Fibroblast of lung (primary cell): ENCODE results near the gene WDR33. TPM values are rescaled to one million over a fixed set of nuclear protein-coding genes. Genes with fewer than 3 reads are reported as not detected.

Experiments used
- DNase-seq, 2 donors: peaks; one replicate each; pipeline versions ENCODE4 v3.0.0 to v3.0.0-alpha.2; 2010; ENCODE audit warnings: low read depth in 2 of 2
- H2AFZ ChIP-seq: 2 replicates; pipeline ENCODE4 v1.5.1; 2012; ENCODE audit warnings: low read length, control low read depth, inconsistent platforms
- H3K27ac ChIP-seq: 2 replicates; pipeline ENCODE4 v1.5.1; 2011; ENCODE audit warnings: low read length, control low read depth; ENCODE audit not compliant: insufficient read depth
- H3K27me3 ChIP-seq: 2 replicates; pipeline ENCODE4 v1.5.1; 2011; ENCODE audit warnings: mild to moderate bottlenecking, low read length; ENCODE audit not compliant: control insufficient read depth, insufficient read depth
- H3K36me3 ChIP-seq: 2 replicates; pipeline ENCODE4 v1.5.1; 2011; ENCODE audit warnings: low read length; ENCODE audit not compliant: control insufficient read depth, insufficient read depth
- H3K4me1 ChIP-seq: 2 replicates; pipeline ENCODE4 v1.5.1; 2011; ENCODE audit warnings: low read length; ENCODE audit not compliant: control insufficient read depth, insufficient read depth; ENCODE audit errors: extremely low read depth
- H3K4me2 ChIP-seq: 2 replicates; pipeline ENCODE4 v1.5.1; 2011; ENCODE audit warnings: low read length, control low read depth; ENCODE audit not compliant: insufficient read depth; ENCODE audit errors: extremely low read depth
- H3K4me3 ChIP-seq, 4 experiments: fragments of 200-600 bp in 1 of 4; sonication (generic) in 1 of 4; replicated peaks in 1 of 4; 2 replicates each; pipeline ENCODE4 v1.5.1; 2011 to 2016; ENCODE audit warnings: low read length in 4 of 4, low read depth in 3 of 4, mild to moderate bottlenecking in 3 of 4, control low read depth in 2 of 4, inconsistent platforms in 1 of 4, mixed read lengths in 1 of 4; ENCODE audit not compliant: insufficient read depth in 1 of 4; ENCODE audit errors: control extremely low read depth in 1 of 4
- H3K79me2 ChIP-seq: 2 replicates; pipeline ENCODE4 v1.5.1; 2012; ENCODE audit warnings: mild to moderate bottlenecking, low read length, inconsistent platforms; ENCODE audit not compliant: control insufficient read depth, insufficient read depth
- H3K9ac ChIP-seq: 2 replicates; pipeline ENCODE4 v1.5.1; 2011; ENCODE audit warnings: mild to moderate bottlenecking, low read length, control low read depth; ENCODE audit not compliant: insufficient read depth
- H3K9me3 ChIP-seq: 2 replicates; pipeline ENCODE4 v1.5.1; 2012; ENCODE audit warnings: low read depth, low read length; ENCODE audit not compliant: control insufficient read depth, insufficient read depth
- H4K20me1 ChIP-seq: 2 replicates; pipeline ENCODE4 v1.5.1; 2011; ENCODE audit warnings: low read length; ENCODE audit not compliant: control insufficient read depth, insufficient read depth; ENCODE audit errors: extremely low read depth
- EZH2 ChIP-seq: IDR thresholded peaks from 2 replicates; pipeline ENCODE4 v1.5.1; 2012; ENCODE audit warnings: low read length, control low read depth, mild to moderate bottlenecking; ENCODE audit errors: missing control alignments
- polyA plus RNA-seq, 2 donors: library from polyadenylated mRNA; depleted of rRNA in 1 of 2; stranded (reverse) in 1 of 2; unstranded in 1 of 2; fragments of >200 nt; gene quantifications; 2 replicates each; pipeline ENCODE4 v1.2.1, GENCODE V29; 2011 to 2012; ENCODE audit warnings: missing spikeins in 1 of 2
- total RNA-seq: library from RNA; depleted of rRNA; stranded (reverse); fragments of >200 nt; gene quantifications from 2 replicates; pipeline ENCODE4 v1.2.1, GENCODE V29; 2014
- TF ChIP-seq, protein P1 (sequence below), 2 donors: IDR thresholded peaks in 1 of 2; conservative IDR thresholded peaks in 1 of 2; 1 replicate in 1 of 2; 2 replicates in 1 of 2; pipeline ENCODE4 v1.5.1; 2011 to 2012; ENCODE audit warnings: low read length in 2 of 2, control low read depth in 1 of 2, inconsistent platforms in 1 of 2, low read depth in 1 of 2, mild to moderate bottlenecking in 1 of 2

The WDR33 gene
- total and polyA plus RNA-seq, 2 donors (not counting 1 experiment from before 2014, with no cell fraction given): 27.2 to 28.6 TPM

DNA sequence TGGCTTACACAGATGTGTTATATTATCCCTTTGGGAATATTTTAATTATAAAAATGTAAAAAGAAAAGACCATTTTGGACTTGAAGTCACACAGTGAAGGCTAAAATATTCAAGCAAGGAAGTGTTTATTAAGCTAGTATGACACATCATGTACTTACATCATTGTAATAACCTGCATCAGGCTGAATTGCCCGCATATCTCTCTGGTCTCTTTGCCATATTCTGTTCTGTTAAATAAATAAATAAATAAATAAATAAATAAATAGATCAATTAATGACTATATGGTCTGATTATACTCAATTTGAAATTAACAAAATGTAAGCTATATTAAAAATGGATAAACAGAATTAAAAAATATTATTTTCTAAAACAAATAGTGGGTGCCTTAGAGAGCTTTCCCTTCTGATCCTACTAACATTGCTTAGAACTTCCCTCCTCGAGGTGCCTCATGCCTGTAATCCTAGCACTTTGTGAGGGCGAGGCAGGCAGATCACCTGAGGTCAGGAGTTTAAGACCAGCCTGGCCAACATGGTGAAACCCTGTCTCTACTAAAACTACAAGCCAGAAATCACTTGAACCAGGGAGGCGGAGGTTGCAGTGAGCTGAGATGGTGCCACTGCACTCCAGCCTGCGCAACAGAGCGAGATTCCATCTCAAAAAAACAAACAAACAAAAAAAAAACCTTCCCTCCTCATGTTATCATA, 42.0 kb downstream of the WDR33 start:
- H2AFZ ChIP-seq: no peak overlapping the region
- no peak overlapping the region for H3K9ac ChIP-seq
- no peak overlapping the region for H3K27ac ChIP-seq
- H3K27me3 ChIP-seq: no peaks in the 10 kb centered on the region
- peaks cover 2% of the 10 kb centered on the region for H3K4me1 ChIP-seq
- H3K79me2 ChIP-seq: peaks cover 18% of the 10 kb centered on the region
- no peaks in the 10 kb centered on the region for H4K20me1 ChIP-seq
- H3K4me3 ChIP-seq: no peak overlapping the region
- no peak overlapping the region for H3K4me2 ChIP-seq
- peak; percentile 5 to 23 for DNase-seq
- no peaks in the 10 kb centered on the region for H3K36me3 ChIP-seq
- TF ChIP-seq, protein P1, sequence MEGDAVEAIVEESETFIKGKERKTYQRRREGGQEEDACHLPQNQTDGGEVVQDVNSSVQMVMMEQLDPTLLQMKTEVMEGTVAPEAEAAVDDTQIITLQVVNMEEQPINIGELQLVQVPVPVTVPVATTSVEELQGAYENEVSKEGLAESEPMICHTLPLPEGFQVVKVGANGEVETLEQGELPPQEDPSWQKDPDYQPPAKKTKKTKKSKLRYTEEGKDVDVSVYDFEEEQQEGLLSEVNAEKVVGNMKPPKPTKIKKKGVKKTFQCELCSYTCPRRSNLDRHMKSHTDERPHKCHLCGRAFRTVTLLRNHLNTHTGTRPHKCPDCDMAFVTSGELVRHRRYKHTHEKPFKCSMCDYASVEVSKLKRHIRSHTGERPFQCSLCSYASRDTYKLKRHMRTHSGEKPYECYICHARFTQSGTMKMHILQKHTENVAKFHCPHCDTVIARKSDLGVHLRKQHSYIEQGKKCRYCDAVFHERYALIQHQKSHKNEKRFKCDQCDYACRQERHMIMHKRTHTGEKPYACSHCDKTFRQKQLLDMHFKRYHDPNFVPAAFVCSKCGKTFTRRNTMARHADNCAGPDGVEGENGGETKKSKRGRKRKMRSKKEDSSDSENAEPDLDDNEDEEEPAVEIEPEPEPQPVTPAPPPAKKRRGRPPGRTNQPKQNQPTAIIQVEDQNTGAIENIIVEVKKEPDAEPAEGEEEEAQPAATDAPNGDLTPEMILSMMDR (conservative IDR thresholded peaks at IDR 0.05 in 1 of 2, IDR thresholded peaks at IDR 0.05 in 1 of 2; ENCODE audit: low read depth in 1 of 2, low read length in 2 of 2): no peak
- no peak for TF ChIP-seq EZH2
- no peaks in the 10 kb centered on the region for H3K9me3 ChIP-seq

DNA sequence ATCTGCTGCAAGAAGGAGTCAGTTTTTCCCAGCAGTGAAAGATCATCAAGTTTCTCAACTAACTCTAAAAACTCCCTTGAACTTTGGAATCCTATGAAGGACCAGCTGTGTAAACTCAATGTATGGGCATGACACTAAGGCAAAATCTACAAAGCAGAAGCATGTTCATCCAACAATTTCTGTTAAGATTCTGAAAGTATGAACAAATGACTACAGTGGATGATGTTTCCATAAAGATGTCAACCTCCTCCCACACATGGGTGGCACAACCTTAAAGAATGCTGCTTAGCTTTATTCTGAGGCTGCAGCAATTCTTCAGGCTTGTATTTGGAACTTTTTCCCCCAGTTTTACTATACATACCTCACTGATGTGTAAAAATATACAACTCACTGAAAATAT, 47.2 kb downstream of the WDR33 start:
- no peaks in the 10 kb centered on the region for H4K20me1 ChIP-seq
- H3K79me2 ChIP-seq: no peaks in the 10 kb centered on the region
- no peak overlapping the region for H3K4me3 ChIP-seq
- no peaks in the 10 kb centered on the region for H3K36me3 ChIP-seq
- H3K9me3 ChIP-seq: no peaks in the 10 kb centered on the region
- DNase-seq: peak; percentile 20 to 57
- no peak overlapping the region for H3K9ac ChIP-seq
- H3K4me1 ChIP-seq: no peaks in the 10 kb centered on the region
- no peak overlapping the region for H2AFZ ChIP-seq
- no peaks in the 10 kb centered on the region for H3K27me3 ChIP-seq
- H3K27ac ChIP-seq: no peak overlapping the region
- no peak overlapping the region for H3K4me2 ChIP-seq
- TF ChIP-seq, protein P1 (conservative IDR thresholded peaks at IDR 0.05 in 1 of 2, IDR thresholded peaks at IDR 0.05 in 1 of 2; ENCODE audit: low read depth in 1 of 2, low read length in 2 of 2): no peak
- TF ChIP-seq EZH2: no peak

DNA sequence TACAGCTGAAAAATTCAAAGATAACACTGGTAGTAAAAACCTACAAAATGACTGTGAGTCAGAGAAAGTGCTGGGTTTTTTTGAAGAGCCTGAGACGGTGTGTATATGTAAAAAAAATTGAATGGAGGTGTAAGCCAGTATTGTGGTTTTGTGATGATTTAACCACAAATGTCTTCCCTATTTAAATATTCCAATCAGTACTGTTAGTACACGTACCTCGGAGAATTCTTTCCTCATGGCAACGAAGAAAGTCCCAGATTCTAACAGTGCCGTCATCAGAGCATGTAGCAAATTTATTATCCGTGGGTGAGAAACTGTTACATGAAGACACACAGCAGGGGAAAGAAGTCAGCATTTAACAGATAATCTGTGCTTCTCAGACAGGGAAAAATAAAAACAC, 48.1 kb downstream of the WDR33 start:
- Histone ChIP-seq H3K4me2 (no peak overlapping the region), H2AFZ (no peak overlapping the region), H3K9me3 (no peaks in the 10 kb centered on the region), H4K20me1 (no peaks in the 10 kb centered on the region), H3K27me3 (no peaks in the 10 kb centered on the region), H3K4me1 (no peaks in the 10 kb centered on the region), H3K4me3 (no peak overlapping the region), H3K79me2 (no peaks in the 10 kb centered on the region), H3K9ac (no peak overlapping the region), H3K27ac (no peak overlapping the region), H3K36me3 (no peaks in the 10 kb centered on the region)
- TF ChIP-seq EZH2: no peak
- TF ChIP-seq, protein P1 (conservative IDR thresholded peaks at IDR 0.05 in 1 of 2, IDR thresholded peaks at IDR 0.05 in 1 of 2; ENCODE audit: low read depth in 1 of 2, low read length in 2 of 2): no peak
- DNase-seq: peak in 1 of 2 donors; percentile 88
